Heart right ventricle (tissue), 16 donors: ENCODE measurements around the gene KCNH1. TPM values are rescaled to one million over a fixed set of nuclear protein-coding genes. Genes with fewer than 3 reads are reported as not detected.

ENCODE experiments used
- ATAC-seq, 8 donors: fragments of 200-7000 bp; cut with Tn5 transposase; one replicate each; pipeline ENCODE4 v1.9.1; 2020; ENCODE audit warnings: mild to moderate bottlenecking in 8 of 8, moderate library complexity in 8 of 8, moderate number of reproducible peaks in 1 of 8
- DNase-seq, 2 donors: peaks; one replicate each; pipeline ENCODE4 v3.0.0-alpha.2; 2020
- H3K27ac ChIP-seq, 10 donors: fragments of 200-600 bp; sonication (generic) in 2 of 10; one replicate each; pipeline versions ENCODE4 v1.5.0 to v1.8.0; 2020 to 2022; ENCODE audit warnings: mild to moderate bottlenecking in 3 of 10
- H3K27me3 ChIP-seq, 7 donors: fragments of 200-600 bp; one replicate each; pipeline ENCODE4 v1.8.0; 2021 to 2022; ENCODE audit warnings: mild to moderate bottlenecking in 2 of 7
- H3K36me3 ChIP-seq, 9 donors: fragments of 200-600 bp; sonication (generic) in 1 of 9; one replicate each; pipeline versions ENCODE4 v1.5.0 to v1.8.0; 2020 to 2022; ENCODE audit warnings: mild to moderate bottlenecking in 2 of 9
- H3K4me1 ChIP-seq, 9 donors: fragments of 200-600 bp; sonication (generic) in 1 of 9; one replicate each; pipeline versions ENCODE4 v1.5.0 to v1.8.0; 2020 to 2022; ENCODE audit warnings: mild to moderate bottlenecking in 4 of 9
- H3K4me3 ChIP-seq, 10 donors: fragments of 200-600 bp; sonication (generic) in 2 of 10; one replicate each; pipeline versions ENCODE4 v1.5.0 to v1.8.0; 2020 to 2022; ENCODE audit warnings: mild to moderate bottlenecking in 7 of 10, moderate library complexity in 2 of 10
- H3K9me3 ChIP-seq, 11 donors: fragments of 200-600 bp in 10 of 11; sonication (generic) in 2 of 11; one replicate each; pipeline versions ENCODE4 v1.5.0 to v1.8.0; 2013 to 2022; ENCODE audit warnings: mild to moderate bottlenecking in 2 of 11, control low read depth in 1 of 11, moderate library complexity in 1 of 11
- WGBS, 2 donors: extraction: QIAGEN DNeasy Blood & Tissue Kit; methylation state at CpG; one replicate each; pipeline ENCODE4 v1.1.7; 2013; ENCODE audit warnings: inconsistent platforms in 1 of 2; 5-methylcytosine and 5-hydroxymethylcytosine counted together
- intact Hi-C, 10 donors: fragments of 100-400 bp; cut with DNase I; formaldehyde crosslinking; loops; one replicate each; pipeline versions ENCODE4 v1.11.1 to v1.14.2; 2022
- polyA plus RNA-seq, 2 donors: library from polyadenylated mRNA; stranded (reverse); fragments of 200-250 nt; gene quantifications; one replicate each; pipeline ENCODE4 v1.2.3, GENCODE V29; 2013
- total RNA-seq, 10 donors: library from RNA; stranded (reverse); fragmentation: NEBNext Ultra II Directional in 3 of 10; extraction: Animal tissue kit (Norgen Biotek cat#: 25700) in 3 of 10; gene quantifications; one replicate each; pipeline versions ENCODE4 v1.2.1 to v1.2.4, GENCODE V29; 2021 to 2023
- TF ChIP-seq, protein P1 (sequence below), 9 donors: fragments of 200-600 bp; sonication (generic) in 2 of 9; IDR thresholded peaks; one replicate each; pipeline versions ENCODE4 v1.5.0 to v1.8.0; 2021 to 2022; ENCODE audit warnings: antibody characterized with exemption in 9 of 9, mild to moderate bottlenecking in 5 of 9, moderate library complexity in 1 of 9
- donor health status: Arrhythmogenic right ventricular cardiomyopathy.
- donor health status: ischemic (EF 13 %, LVEDD 7.1; RV severe dilation, severe dysfunction).
- donor health status: healthy with polysubstance abuse.
- donor health status: DM: no; HTN: yes; CAD: no.
- donor health status: DM: no; HTN: no; CAD: no.
- donor health status: ischemic (EF 25% LVEDD 6.9; RV normal size, moderate dysfunction).
- donor health status: ischemic (EF 25% LVEDD 5.7; RV mildly dilated, moderate dysfunction).
- donor health status: healthy.
- donor health status: DM: yes; HTN: yes; CAD: no.
- donor health status: Ischemic cardiomyopathy.
- donor health status: ischemic (EF 35%, LVEDD 5.7; RV mildly dilated, moderate dysfunction).
- donor health status: nonischemic (EF 11% LVEDD 7.7; RV severe dilation, severe dysfunction).
- donor health status: DM: yes; HTN: yes; CAD: no.
- donor health status: PGD.
- donor health status: ischemic (EF 29% LVEDD 5.4; RV normal size, mild dysfunction).
- donor health status: nonischemic (EF 23%, LVEDD 6.1; RV moderate dilation, normal function).

KCNH1 gene
- total and polyA plus RNA-seq, 12 donors: 0.09 TPM; not detected in 11

DNA sequence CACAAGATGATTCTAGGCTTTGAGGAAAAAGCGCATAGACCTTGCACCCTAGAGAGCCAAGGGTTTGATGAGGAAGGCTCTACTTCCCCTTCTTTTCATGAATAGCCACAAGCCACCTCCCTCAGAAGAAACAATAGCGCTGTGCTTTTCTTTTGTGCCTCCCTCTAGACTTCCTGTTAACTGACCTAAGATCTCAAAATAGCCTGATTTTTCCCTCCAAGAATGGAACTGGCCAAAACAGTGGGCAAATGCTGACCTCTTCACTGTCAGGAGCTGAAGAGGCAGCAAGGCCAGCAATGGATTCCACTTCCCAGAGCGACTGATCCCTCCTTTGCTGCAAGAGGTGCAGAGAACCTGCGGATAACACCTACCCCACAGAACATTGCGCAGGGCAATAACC is 362.8 kb downstream of the KCNH1 start:
- no peaks in the 10 kb centered on the region for H3K36me3 ChIP-seq
- no peaks in the 10 kb centered on the region for H3K9me3 ChIP-seq
- intact Hi-C loops: no loop called here
- H3K27ac ChIP-seq: no peak overlapping the region
- no peak overlapping the region for H3K4me3 ChIP-seq
- no peak for DNase-seq
- ATAC-seq: no peak
- TF ChIP-seq, protein P1, sequence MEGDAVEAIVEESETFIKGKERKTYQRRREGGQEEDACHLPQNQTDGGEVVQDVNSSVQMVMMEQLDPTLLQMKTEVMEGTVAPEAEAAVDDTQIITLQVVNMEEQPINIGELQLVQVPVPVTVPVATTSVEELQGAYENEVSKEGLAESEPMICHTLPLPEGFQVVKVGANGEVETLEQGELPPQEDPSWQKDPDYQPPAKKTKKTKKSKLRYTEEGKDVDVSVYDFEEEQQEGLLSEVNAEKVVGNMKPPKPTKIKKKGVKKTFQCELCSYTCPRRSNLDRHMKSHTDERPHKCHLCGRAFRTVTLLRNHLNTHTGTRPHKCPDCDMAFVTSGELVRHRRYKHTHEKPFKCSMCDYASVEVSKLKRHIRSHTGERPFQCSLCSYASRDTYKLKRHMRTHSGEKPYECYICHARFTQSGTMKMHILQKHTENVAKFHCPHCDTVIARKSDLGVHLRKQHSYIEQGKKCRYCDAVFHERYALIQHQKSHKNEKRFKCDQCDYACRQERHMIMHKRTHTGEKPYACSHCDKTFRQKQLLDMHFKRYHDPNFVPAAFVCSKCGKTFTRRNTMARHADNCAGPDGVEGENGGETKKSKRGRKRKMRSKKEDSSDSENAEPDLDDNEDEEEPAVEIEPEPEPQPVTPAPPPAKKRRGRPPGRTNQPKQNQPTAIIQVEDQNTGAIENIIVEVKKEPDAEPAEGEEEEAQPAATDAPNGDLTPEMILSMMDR (IDR thresholded peaks at IDR 0.05): no peak
- WGBS, 2 donors: 72 to 79% methylated on average over 5 of the region's 5 CpGs
- H3K27me3 ChIP-seq: peaks cover 0 to 7% (median 0%) of the 10 kb centered on the region in 7 donors
- H3K4me1 ChIP-seq: no peaks in the 10 kb centered on the region

- H3K4me1 ChIP-seq: no peaks in the 10 kb centered on the region
- H3K9me3 ChIP-seq: no peaks in the 10 kb centered on the region
- no peak for ATAC-seq
- H3K27ac ChIP-seq: no peak overlapping the region
- no peak overlapping the region for H3K4me3 ChIP-seq
- TF ChIP-seq, protein P1 (IDR thresholded peaks at IDR 0.05): no peak
- WGBS, 2 donors: 89 to 90% methylated on average over 9 of the region's 9 CpGs
- DNase-seq: no peak
- H3K27me3 ChIP-seq: peaks cover 0 to 7% (median 0%) of the 10 kb centered on the region in 7 donors
- no peaks in the 10 kb centered on the region for H3K36me3 ChIP-seq
- intact Hi-C loops: no loop called here
Measured at GRCh38 chr1:210770396-210770984, 363.5 kb downstream of the KCNH1 start.

GRCh38 chr1:210769473-210769872 is 364.5 kb downstream of the KCNH1 start:
- Histone ChIP-seq H3K27me3 (peaks cover 0 to 7% (median 0%) of the 10 kb centered on the region in 7 donors), H3K4me1 (no peaks in the 10 kb centered on the region), H3K36me3 (no peaks in the 10 kb centered on the region), H3K9me3 (no peaks in the 10 kb centered on the region), H3K4me3 (no peak overlapping the region), H3K27ac (no peak overlapping the region)
- WGBS, 2 donors: 80 to 86% methylated on average over 4 of the region's 4 CpGs
- TF ChIP-seq, protein P1 (IDR thresholded peaks at IDR 0.05): no peak
- ATAC-seq: no peak
- intact Hi-C loops: no loop called here
- DNase-seq: no peak

DNA sequence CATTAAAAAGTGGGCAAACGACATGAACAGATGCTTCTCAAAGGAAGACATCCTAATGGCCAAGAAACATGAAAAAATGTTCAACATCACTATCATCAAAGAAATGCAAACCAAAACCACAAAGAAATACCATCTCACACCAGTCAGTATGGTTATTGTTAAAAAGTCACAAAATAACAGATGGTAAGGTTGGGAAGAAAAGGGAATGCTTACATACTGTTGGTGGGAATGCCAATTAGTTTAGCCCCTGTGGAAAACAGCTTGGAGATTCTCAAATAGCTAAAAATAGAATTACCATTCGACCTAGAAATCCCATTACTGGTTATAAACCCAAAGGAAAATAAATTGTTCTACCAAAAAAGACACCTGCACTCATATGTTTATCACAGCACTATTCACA is 369.4 kb downstream of the KCNH1 start:
- peaks cover 0 to 7% (median 0%) of the 10 kb centered on the region in 7 donors for H3K27me3 ChIP-seq
- H3K36me3 ChIP-seq: no peaks in the 10 kb centered on the region
- ATAC-seq (no peak), DNase-seq (no peak)
- peaks cover 0 to 23% (median 12%) of the 10 kb centered on the region in 11 donors for H3K9me3 ChIP-seq
- 41 to 43% methylated on average over 2 of the region's 2 CpGs for WGBS, 2 donors
- H3K27ac ChIP-seq: no peak overlapping the region
- TF ChIP-seq, protein P1 (IDR thresholded peaks at IDR 0.05): no peak
- H3K4me3 ChIP-seq: no peak overlapping the region
- intact Hi-C loops: no loop called here
- no peaks in the 10 kb centered on the region for H3K4me1 ChIP-seq
